A549 (cell line): ENCODE results near the gene PEX7. TPM values are rescaled to one million over a fixed set of nuclear protein-coding genes. Genes with fewer than 3 reads are reported as not detected.

Experiments used
- ATAC-seq, 2 experiments: fragments of 200-7000 bp in 1 of 2; fragments of >200 bp in 1 of 2; cut with Nextera tagmentation in 1 of 2; cut with Tn5 transposase in 1 of 2; 3 replicates each; pipeline versions ENCODE4 v1.8.0 to v1.9.1; 2018 to 2020; ENCODE audit warnings: mild to moderate bottlenecking in 1 of 2, moderate library complexity in 1 of 2
- CTCF ChIA-PET: fragments of 300-600 bp; sonication (Branson Sonifier 250); formaldehyde crosslinking; extraction: SDS; loops from one replicate; lab custom pipeline; 2021; ENCODE audit warnings: antibody characterized with exemption, inconsistent platforms; lab: Yijun Ruan, JAX
- POLR2A ChIA-PET: fragments of 350-600 bp; formaldehyde crosslinking; extraction: SDS; loops from one replicate; lab custom pipeline; 2021; ENCODE audit warnings: antibody characterized with exemption, inconsistent platforms; lab: Yijun Ruan, JAX
- DNase-seq, 2 experiments: peaks; one replicate each; pipeline versions ENCODE4 v3.0.0 to v3.0.0-alpha.2; 2011 to 2016; ENCODE audit warnings: low read depth in 1 of 2, low spot score in 1 of 2
- FAIRE-seq: peaks from 2 replicates; lab custom pipeline; 2011; peaks lifted over from hg19 to GRCh38; lab: Jason Lieb, UNC
- H3K27ac ChIP-seq, 2 experiments: fragments of >200 bp; sonication (Bioruptor Twin); formaldehyde crosslinking; 3 replicates each; pipeline ENCODE4 v1.5.1; 2016 to 2017
- H3K4me1 ChIP-seq: fragments of >200 bp; sonication (Bioruptor Twin); formaldehyde crosslinking; 3 replicates; pipeline ENCODE4 v1.6.1; 2016
- H3K4me2 ChIP-seq: fragments of >200 bp; sonication (Bioruptor Twin); formaldehyde crosslinking; 3 replicates; pipeline ENCODE4 v1.6.1; 2016
- H3K4me3 ChIP-seq: fragments of >200 bp; sonication (Bioruptor Twin); formaldehyde crosslinking; 3 replicates; pipeline ENCODE4 v1.5.1; 2016
- H3K9me3 ChIP-seq: fragments of >200 bp; sonication (Bioruptor Twin); formaldehyde crosslinking; 3 replicates; pipeline ENCODE4 v1.6.1; 2016
- CBX2 ChIP-seq: fragments of 200-600 bp; sonication (generic); IDR thresholded peaks from 2 replicates; pipeline ENCODE4 v1.6.1; 2016; ENCODE audit warnings: low read depth, mild to moderate bottlenecking, borderline replicate concordance
- CHD2 ChIP-seq: fragments of 150-350 bp; IDR thresholded peaks from 2 replicates; pipeline ENCODE4 v1.6.1; 2014; ENCODE audit warnings: low read length; ENCODE audit not compliant: partially characterized antibody
- EHF ChIP-seq: fragments of 250-450 bp; sonication (Bioruptor Pico); IDR thresholded peaks from 2 replicates; pipeline ENCODE4 v1.5.0; 2020; ENCODE audit warnings: mild to moderate bottlenecking
- EHMT2 ChIP-seq: fragments of 200-600 bp; sonication (generic); IDR thresholded peaks from 2 replicates; pipeline ENCODE4 v1.6.1; 2016; ENCODE audit warnings: antibody characterized with exemption, low read depth, mild to moderate bottlenecking, moderate library complexity
- EP300 ChIP-seq, 2 experiments: fragments of >200 bp; sonication (Bioruptor Twin); formaldehyde crosslinking; IDR thresholded peaks; 2 replicates in 1 of 2; 3 replicates in 1 of 2; pipeline ENCODE4 v1.6.1; 2016 to 2017
- FOSB ChIP-seq: fragments of 250-450 bp; sonication (Bioruptor Pico); IDR thresholded peaks from 2 replicates; pipeline ENCODE4 v1.5.0; 2020; ENCODE audit warnings: mild to moderate bottlenecking, moderate library complexity
- FOSL2 ChIP-seq, 2 experiments: fragments of 450-650 bp in 1 of 2; fragments of >200 bp in 1 of 2; sonication (Bioruptor Twin) in 1 of 2; formaldehyde crosslinking; IDR thresholded peaks; 2 replicates each; pipeline versions ENCODE4 v1.5.0 to v1.6.1; 2016 to 2020; ENCODE audit warnings: mild to moderate bottlenecking in 1 of 2, moderate library complexity in 1 of 2
- FOXS1 ChIP-seq: fragments of 250-450 bp; sonication (Bioruptor Pico); IDR thresholded peaks from 2 replicates; pipeline ENCODE4 v1.5.0; 2020; ENCODE audit warnings: mild to moderate bottlenecking, moderate library complexity
- HEYL ChIP-seq: fragments of 250-450 bp; sonication (Bioruptor Pico); IDR thresholded peaks from 2 replicates; pipeline ENCODE4 v1.8.0; 2021; ENCODE audit warnings: mild to moderate bottlenecking, moderate library complexity
- JUNB ChIP-seq: fragments of >200 bp; sonication (Bioruptor Twin); formaldehyde crosslinking; IDR thresholded peaks from 2 replicates; pipeline ENCODE4 v1.6.1; 2016
- KDM1A ChIP-seq: fragments of 200-600 bp; sonication (generic); IDR thresholded peaks from 2 replicates; pipeline ENCODE4 v1.6.1; 2016; ENCODE audit warnings: low read depth, mild to moderate bottlenecking
- MAFK ChIP-seq: fragments of 450-650 bp; IDR thresholded peaks from 2 replicates; pipeline ENCODE4 v1.6.1; 2014; ENCODE audit not compliant: partially characterized antibody
- MAZ ChIP-seq: fragments of 150-350 bp; IDR thresholded peaks from 2 replicates; pipeline ENCODE4 v1.6.1; 2014; ENCODE audit warnings: antibody characterized with exemption, low read depth, low read length, borderline replicate concordance
- MYC ChIP-seq: IDR thresholded peaks from 2 replicates; pipeline ENCODE4 v1.6.1; 2012; ENCODE audit warnings: mild to moderate bottlenecking, inconsistent platforms, low read length, improper control_type of control experiment, borderline replicate concordance
- NR3C1 ChIP-seq: fragments of >200 bp; sonication (Bioruptor Twin); formaldehyde crosslinking; IDR thresholded peaks from 3 replicates; pipeline ENCODE4 v1.6.1; 2017
- POLR2A ChIP-seq: IDR thresholded peaks from 2 replicates; pipeline ENCODE4 v1.6.1; 2012; ENCODE audit warnings: mild to moderate bottlenecking, low read length
- RAD21 ChIP-seq, 2 experiments: fragments of >200 bp in 1 of 2; sonication (Bioruptor Twin) in 1 of 2; formaldehyde crosslinking in 1 of 2; IDR thresholded peaks in 1 of 2; conservative IDR thresholded peaks in 1 of 2; 2 replicates in 1 of 2; 3 replicates in 1 of 2; pipeline ENCODE4 v1.6.1; 2012 to 2018; ENCODE audit warnings: inconsistent platforms in 1 of 2
- RARB ChIP-seq: fragments of 250-450 bp; sonication (Bioruptor Pico); IDR thresholded peaks from 2 replicates; pipeline ENCODE4 v1.8.0; 2021; ENCODE audit warnings: mild to moderate bottlenecking, moderate library complexity
- RCOR1 ChIP-seq: fragments of 150-350 bp; IDR thresholded peaks from 2 replicates; pipeline ENCODE4 v1.6.1; 2014; ENCODE audit warnings: antibody characterized with exemption, low read length, low read depth
- TFCP2L1 ChIP-seq: fragments of 250-450 bp; sonication (Bioruptor Pico); IDR thresholded peaks from 2 replicates; pipeline ENCODE4 v1.5.0; 2021; ENCODE audit warnings: mild to moderate bottlenecking
- ZC3H11A ChIP-seq: fragments of 450-650 bp; IDR thresholded peaks from 2 replicates; pipeline ENCODE4 v1.6.1; 2014; ENCODE audit warnings: antibody characterized with exemption, mild to moderate bottlenecking
- ZFP36 ChIP-seq: fragments of 450-650 bp; IDR thresholded peaks from 2 replicates; pipeline ENCODE4 v1.6.1; 2014; ENCODE audit warnings: borderline replicate concordance; ENCODE audit not compliant: partially characterized antibody
- ZSCAN20 ChIP-seq: fragments of 250-450 bp; sonication (Bioruptor Pico); IDR thresholded peaks from 2 replicates; pipeline ENCODE4 v1.8.0; 2022; ENCODE audit warnings: mild to moderate bottlenecking, moderate library complexity
- whole genome bisulfite sequencing: methylation state at CpG from one replicate; pipeline ENCODE4 v1.1.6; 2017; ENCODE audit errors: missing lambda C conversion rate; 5-methylcytosine and 5-hydroxymethylcytosine counted together
- polyA plus RNA-seq, 4 experiments: library from polyadenylated mRNA; depleted of rRNA in 3 of 4; stranded (reverse); fragments of >200 nt; fragmentation: RNase III in 1 of 4; extraction: RNeasy Plus Mini Kit Qiagen cat#74134 plus additional on column Dnase treatment in 1 of 4; gene quantifications; 2 replicates in 3 of 4; 3 replicates in 1 of 4; pipeline ENCODE4 v1.2.3, GENCODE V29; 2011 to 2017
- TF ChIP-seq, protein P1 (sequence below): IDR thresholded peaks from 2 replicates; pipeline ENCODE4 v1.6.1; 2012; ENCODE audit warnings: low read depth, borderline replicate concordance
- TF ChIP-seq, protein P2 (sequence below): fragments of 250-450 bp; sonication (Bioruptor Pico); IDR thresholded peaks from 2 replicates; pipeline ENCODE4 v1.5.0; 2021; ENCODE audit warnings: mild to moderate bottlenecking, moderate library complexity, borderline replicate concordance
- TF ChIP-seq, protein P3 (sequence below): fragments of 450-650 bp; IDR thresholded peaks from 2 replicates; pipeline ENCODE4 v1.6.1; 2014; ENCODE audit warnings: antibody characterized with exemption
- TF ChIP-seq, protein P4 (sequence below): fragments of >200 bp; sonication (Bioruptor Twin); formaldehyde crosslinking; IDR thresholded peaks from 3 replicates; pipeline ENCODE4 v1.5.1; 2016
- TF ChIP-seq, protein P5 (sequence below): IDR thresholded peaks from 2 replicates; pipeline ENCODE4 v1.6.1; 2012
- TF ChIP-seq, protein P6 (sequence below): fragments of 250-450 bp; sonication (Bioruptor Pico); IDR thresholded peaks from 2 replicates; pipeline ENCODE4 v1.5.0; 2020; ENCODE audit warnings: low read depth, mild to moderate bottlenecking, moderate library complexity

Gene PEX7
- polyA plus RNA-seq, 2 of the 4 experiments (the other 2 are of a cell fraction), result 6.9 to 9.6 TPM

DNA sequence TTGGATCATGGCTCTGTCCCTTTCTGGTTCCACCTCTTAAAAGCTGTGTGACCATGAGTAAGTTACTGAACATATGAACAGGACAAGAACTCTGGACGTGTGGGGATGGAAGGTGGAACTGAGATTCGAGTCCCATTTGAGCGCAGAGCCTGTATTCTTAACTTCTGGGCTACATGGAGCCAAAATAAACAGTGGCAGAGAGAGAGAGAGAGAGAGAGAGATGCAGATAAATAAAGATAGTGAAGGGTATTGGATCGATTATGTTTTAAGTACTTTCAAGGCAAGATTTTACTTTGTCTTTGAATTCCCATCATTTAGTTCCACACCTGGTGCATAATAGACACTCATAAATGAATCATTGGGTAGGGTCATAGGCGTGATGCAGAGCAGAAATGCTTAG lies 139.5 kb downstream of the PEX7 start:
- TF ChIP-seq MYC (no peak), KDM1A (no peak), ZFP36 (no peak)
- TF ChIP-seq, protein P1, sequence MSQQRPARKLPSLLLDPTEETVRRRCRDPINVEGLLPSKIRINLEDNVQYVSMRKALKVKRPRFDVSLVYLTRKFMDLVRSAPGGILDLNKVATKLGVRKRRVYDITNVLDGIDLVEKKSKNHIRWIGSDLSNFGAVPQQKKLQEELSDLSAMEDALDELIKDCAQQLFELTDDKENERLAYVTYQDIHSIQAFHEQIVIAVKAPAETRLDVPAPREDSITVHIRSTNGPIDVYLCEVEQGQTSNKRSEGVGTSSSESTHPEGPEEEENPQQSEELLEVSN, result no peak
- H3K4me1 ChIP-seq, result no peaks in the 10 kb centered on the region
- POLR2A ChIA-PET, result no interaction called here
- no peaks in the 10 kb centered on the region for H3K9me3 ChIP-seq
- ATAC-seq, result no peak
- H3K4me3 ChIP-seq, result no peak overlapping the region
- no peak for FAIRE-seq
- no peak overlapping the region for H3K4me2 ChIP-seq
- CTCF ChIA-PET, result no interaction called here
- no peak for DNase-seq
- no peak overlapping the region for H3K27ac ChIP-seq
- WGBS, result 58% methylated on average over 5 of the region's 5 CpGs

DNA sequence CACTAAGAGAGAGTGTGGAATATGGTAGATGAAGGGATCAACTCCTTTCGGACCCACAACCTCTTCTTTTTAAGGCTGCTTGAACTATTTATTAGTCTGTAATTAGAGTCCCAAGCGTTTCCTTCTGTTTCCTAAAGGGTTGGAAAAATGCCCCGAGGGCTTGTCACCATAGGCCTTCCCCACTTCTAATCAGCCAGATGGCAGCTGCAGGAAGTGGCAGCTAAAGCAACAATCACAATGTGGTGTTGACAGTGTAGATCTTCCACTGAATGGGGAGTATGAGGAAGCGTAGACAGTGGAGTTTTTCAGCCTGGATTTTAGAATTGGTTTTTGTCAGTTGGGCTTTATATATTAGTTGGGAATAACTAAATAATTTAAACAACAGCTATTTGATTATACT lies 140.3 kb downstream of the PEX7 start:
- Histone ChIP-seq H3K27ac (no peak overlapping the region), H3K9me3 (no peaks in the 10 kb centered on the region), H3K4me1 (no peaks in the 10 kb centered on the region), H3K4me3 (no peak overlapping the region), H3K4me2 (no peak overlapping the region)
- ChIA-PET POLR2A (no interaction called here), CTCF (no interaction called here)
- ATAC-seq (no peak), DNase-seq (no peak)
- 55% methylated on average over 4 of the region's 4 CpGs for WGBS
- TF ChIP-seq, protein P2, sequence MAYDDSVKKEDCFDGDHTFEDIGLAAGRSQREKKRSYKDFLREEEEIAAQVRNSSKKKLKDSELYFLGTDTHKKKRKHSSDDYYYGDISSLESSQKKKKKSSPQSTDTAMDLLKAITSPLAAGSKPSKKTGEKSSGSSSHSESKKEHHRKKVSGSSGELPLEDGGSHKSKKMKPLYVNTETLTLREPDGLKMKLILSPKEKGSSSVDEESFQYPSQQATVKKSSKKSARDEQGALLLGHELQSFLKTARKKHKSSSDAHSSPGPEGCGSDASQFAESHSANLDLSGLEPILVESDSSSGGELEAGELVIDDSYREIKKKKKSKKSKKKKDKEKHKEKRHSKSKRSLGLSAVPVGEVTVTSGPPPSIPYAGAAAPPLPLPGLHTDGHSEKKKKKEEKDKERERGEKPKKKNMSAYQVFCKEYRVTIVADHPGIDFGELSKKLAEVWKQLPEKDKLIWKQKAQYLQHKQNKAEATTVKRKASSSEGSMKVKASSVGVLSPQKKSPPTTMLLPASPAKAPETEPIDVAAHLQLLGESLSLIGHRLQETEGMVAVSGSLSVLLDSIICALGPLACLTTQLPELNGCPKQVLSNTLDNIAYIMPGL (CRISPR knock-in tag), result no peak
- TF ChIP-seq FOSL2 (IDR thresholded peaks at IDR 0.05), result no peak
- no peak for TF ChIP-seq FOSL2 (CRISPR knock-in tag; IDR thresholded peaks at IDR 0.05)
- TF ChIP-seq ZC3H11A, result no peak
- no peak for TF ChIP-seq POLR2A
- no peak for TF ChIP-seq RCOR1
- no peak for TF ChIP-seq ZSCAN20 (CRISPR knock-in tag)
- TF ChIP-seq MAFK, result no peak
- TF ChIP-seq, protein P3, sequence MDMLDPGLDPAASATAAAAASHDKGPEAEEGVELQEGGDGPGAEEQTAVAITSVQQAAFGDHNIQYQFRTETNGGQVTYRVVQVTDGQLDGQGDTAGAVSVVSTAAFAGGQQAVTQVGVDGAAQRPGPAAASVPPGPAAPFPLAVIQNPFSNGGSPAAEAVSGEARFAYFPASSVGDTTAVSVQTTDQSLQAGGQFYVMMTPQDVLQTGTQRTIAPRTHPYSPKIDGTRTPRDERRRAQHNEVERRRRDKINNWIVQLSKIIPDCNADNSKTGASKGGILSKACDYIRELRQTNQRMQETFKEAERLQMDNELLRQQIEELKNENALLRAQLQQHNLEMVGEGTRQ, result no peak
- TF ChIP-seq RARB (CRISPR knock-in tag), result no peak
- TF ChIP-seq EP300 (IDR thresholded peaks at IDR 0.05), result no peak
- no peak for TF ChIP-seq EHF (CRISPR knock-in tag)
- no peak for TF ChIP-seq FOSB
- no peak for TF ChIP-seq MYC
- TF ChIP-seq, protein P4, sequence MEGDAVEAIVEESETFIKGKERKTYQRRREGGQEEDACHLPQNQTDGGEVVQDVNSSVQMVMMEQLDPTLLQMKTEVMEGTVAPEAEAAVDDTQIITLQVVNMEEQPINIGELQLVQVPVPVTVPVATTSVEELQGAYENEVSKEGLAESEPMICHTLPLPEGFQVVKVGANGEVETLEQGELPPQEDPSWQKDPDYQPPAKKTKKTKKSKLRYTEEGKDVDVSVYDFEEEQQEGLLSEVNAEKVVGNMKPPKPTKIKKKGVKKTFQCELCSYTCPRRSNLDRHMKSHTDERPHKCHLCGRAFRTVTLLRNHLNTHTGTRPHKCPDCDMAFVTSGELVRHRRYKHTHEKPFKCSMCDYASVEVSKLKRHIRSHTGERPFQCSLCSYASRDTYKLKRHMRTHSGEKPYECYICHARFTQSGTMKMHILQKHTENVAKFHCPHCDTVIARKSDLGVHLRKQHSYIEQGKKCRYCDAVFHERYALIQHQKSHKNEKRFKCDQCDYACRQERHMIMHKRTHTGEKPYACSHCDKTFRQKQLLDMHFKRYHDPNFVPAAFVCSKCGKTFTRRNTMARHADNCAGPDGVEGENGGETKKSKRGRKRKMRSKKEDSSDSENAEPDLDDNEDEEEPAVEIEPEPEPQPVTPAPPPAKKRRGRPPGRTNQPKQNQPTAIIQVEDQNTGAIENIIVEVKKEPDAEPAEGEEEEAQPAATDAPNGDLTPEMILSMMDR, result no peak
- TF ChIP-seq, all 56 proteins: peak for 0
- FAIRE-seq, result no peak

DNA sequence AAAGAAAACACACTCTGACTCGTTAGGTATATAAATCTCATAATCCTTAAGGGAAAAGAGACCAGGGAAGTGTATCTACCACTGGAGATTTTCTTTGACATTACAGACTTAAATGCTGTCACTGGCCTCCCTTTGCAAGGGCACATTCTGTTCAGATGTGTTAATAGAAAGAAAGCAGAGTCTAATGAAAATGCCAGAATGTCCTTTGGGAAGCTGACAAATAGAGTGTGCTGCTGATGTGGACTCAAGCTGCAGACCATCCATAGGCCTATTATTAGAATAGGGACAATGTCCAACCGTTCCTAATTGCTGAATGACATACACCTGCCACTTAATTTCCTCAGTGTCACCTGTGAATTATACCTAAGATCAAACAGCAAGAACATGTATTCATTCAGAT lies 140.9 kb downstream of the PEX7 start:
- no peak for ATAC-seq
- Histone ChIP-seq H3K4me1 (no peaks in the 10 kb centered on the region), H3K4me3 (no peak overlapping the region), H3K4me2 (no peak overlapping the region), H3K9me3 (no peaks in the 10 kb centered on the region), H3K27ac (no peak overlapping the region)
- no peak for DNase-seq
- WGBS, result 54% methylated on average over 2 of the region's 2 CpGs
- ChIA-PET POLR2A (no interaction called here), CTCF (interaction anchor here (0.7 to 1.0 kb wide), 2 partner anchors 13 to 50 kb away, joined by 3 to 5 read pairs; no protein-coding TSS in a partner anchor)
- no peak for FAIRE-seq
- no peak for TF ChIP-seq EP300 (IDR thresholded peaks at IDR 0.05)
- no peak for TF ChIP-seq JUNB
- no peak for TF ChIP-seq TFCP2L1 (CRISPR knock-in tag)
- no peak for TF ChIP-seq RARB (CRISPR knock-in tag)
- TF ChIP-seq HEYL (CRISPR knock-in tag), result no peak
- TF ChIP-seq POLR2A, result no peak
- TF ChIP-seq MAZ, result no peak
- no peak for TF ChIP-seq FOXS1 (CRISPR knock-in tag)
- TF ChIP-seq RAD21 (conservative IDR thresholded peaks at IDR 0.05 in 1 of 2, IDR thresholded peaks at IDR 0.05 in 1 of 2), result no peak
- no peak for TF ChIP-seq CBX2
- TF ChIP-seq CHD2, result no peak
- TF ChIP-seq EHMT2, result no peak
- no peak for TF ChIP-seq NR3C1
- TF ChIP-seq, protein P5, sequence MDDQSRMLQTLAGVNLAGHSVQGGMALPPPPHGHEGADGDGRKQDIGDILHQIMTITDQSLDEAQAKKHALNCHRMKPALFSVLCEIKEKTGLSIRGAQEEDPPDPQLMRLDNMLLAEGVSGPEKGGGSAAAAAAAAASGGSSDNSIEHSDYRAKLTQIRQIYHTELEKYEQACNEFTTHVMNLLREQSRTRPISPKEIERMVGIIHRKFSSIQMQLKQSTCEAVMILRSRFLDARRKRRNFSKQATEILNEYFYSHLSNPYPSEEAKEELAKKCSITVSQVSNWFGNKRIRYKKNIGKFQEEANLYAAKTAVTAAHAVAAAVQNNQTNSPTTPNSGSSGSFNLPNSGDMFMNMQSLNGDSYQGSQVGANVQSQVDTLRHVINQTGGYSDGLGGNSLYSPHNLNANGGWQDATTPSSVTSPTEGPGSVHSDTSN, result no peak
- TF ChIP-seq, protein P6, sequence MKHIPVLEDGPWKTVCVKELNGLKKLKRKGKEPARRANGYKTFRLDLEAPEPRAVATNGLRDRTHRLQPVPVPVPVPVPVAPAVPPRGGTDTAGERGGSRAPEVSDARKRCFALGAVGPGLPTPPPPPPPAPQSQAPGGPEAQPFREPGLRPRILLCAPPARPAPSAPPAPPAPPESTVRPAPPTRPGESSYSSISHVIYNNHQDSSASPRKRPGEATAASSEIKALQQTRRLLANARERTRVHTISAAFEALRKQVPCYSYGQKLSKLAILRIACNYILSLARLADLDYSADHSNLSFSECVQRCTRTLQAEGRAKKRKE (CRISPR knock-in tag), result no peak
